Lower leg skin (tissue), 3 donors: ENCODE data around the gene ERC1.

Source experiments
- CTCF ChIP-seq, 3 donors: fragments of 450-650 bp; IDR thresholded peaks; one replicate each; pipeline ENCODE4 v1.5.1; 2016; ENCODE audit warnings: antibody characterized with exemption in 3 of 3, mild to moderate bottlenecking in 3 of 3, moderate library complexity in 2 of 3
- POLR2A ChIP-seq, 2 donors: fragments of 450-650 bp; IDR thresholded peaks; one replicate each; pipeline ENCODE4 v1.6.1; 2016 to 2017; ENCODE audit warnings: antibody characterized with exemption in 2 of 2, mild to moderate bottlenecking in 1 of 2, moderate library complexity in 1 of 2

- no peak for TF ChIP-seq CTCF (IDR thresholded peaks at IDR 0.05)
- no peak for TF ChIP-seq POLR2A (IDR thresholded peaks at IDR 0.05)
These were observed 430.2 kb downstream of the ERC1 start for GRCh38 chr12:1421091-1421846.
